HG03060 (cell line): ENCODE measurements around the gene MLIP.
"Not testable (repeated sequence)": the region's sequence is repeated elsewhere in the genome, so short reads cannot be mapped to it uniquely, and the experiment has no call there.

Experiments
- ATAC-seq: cut with Tn5 transposase; IDR thresholded peaks from one replicate; pipeline ENCODE4 v1.9.1; 2021; ENCODE audit warnings: low read depth, moderate number of reproducible peaks; ENCODE audit not compliant: unreplicated experiment

MLIP gene

DNA sequence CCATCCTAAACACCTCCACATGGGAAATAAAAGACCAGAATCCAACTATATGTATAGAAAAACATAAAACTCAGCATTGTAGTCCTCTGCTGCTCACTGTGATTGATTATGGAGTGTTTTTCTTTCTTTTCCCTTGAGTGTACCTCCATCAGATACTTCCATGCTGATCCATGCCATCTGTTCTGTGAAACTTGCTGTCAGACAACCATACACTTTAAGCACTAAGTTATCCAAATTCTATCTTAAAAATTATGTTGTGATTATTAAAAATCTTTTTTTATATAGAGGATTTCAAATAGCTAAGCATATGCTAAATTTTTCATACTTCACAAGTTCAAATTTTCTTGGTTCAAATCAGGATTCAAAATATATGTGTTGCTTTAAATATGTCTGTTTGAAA is 105.1 kb downstream of the MLIP start:
- no peak for ATAC-seq

DNA sequence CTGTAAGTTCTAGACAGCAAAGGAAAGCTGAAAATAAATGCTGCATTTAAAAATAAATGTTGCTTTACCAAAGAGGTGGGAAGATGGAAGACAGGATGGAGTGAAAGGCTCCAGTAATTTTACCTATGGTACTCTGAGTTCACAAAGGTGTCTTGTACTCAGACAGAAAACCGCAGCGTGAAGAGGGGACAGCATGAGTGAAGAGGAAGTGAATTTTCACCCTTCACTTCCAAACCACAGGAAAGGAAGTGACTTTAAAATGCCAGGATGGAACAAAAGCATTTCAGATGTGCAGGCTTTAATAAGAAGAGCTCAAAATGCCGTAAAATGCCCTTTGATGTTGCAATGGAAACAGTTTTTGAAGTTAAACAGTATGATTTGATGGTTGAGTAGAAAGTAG is 105.8 kb downstream of the MLIP start:
- no peak for ATAC-seq

DNA sequence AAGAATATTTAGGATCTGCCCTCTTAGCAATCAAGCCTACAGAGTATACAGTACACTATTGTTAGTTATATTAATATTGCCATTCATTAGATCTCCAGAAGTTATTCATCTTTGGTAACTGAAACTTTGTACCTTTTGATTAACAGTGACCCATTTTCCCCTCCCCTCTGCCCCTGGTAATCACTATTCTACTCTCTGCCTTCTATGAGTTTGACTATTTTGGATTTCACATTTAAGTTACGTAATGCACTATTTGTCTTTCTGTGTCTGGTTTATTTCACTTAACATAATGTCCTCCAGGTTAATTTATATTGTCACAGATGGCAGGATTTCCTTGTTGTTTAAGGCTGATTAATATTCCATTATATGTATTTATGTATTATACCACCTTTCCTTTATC is 111.0 kb downstream of the MLIP start:
- no peak for ATAC-seq

DNA sequence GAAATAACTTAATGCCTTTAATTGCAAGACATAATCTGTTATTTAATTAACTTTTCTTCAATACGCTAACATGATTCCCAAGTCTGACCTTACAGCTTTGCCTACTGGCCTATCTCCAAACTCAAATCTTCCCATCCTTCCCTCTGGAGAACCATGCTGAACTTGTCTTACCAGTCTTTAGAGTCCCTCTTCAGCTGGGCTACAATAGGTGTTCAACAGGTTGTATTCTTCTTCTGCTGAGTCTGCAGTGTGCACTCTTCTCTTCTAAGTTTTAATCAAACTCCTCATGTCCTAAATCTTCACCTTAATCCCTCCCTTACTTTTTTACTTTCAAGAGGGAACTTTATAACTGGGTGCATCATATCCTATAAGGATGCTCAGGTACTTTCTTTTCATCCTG is 121.5 kb downstream of the MLIP start:
- no peak for ATAC-seq

DNA sequence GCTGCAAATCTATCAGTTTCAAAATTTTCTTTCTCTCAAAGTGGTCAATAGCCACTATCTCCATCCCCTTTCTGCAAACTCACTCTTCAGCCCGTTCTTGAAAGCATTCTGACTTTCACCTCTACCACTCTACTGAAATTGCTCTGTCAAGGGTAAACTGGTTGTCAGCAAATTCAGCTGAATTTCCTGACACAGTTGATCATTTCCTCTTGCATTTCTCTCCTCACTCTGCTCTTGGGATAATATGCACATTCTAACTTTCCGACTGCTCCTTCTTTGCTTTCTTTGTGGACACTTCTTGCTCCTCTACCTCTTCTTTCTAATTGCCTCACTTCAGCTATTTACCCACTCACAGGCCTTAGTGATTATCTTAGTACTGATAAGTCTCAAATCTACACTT is 123.3 kb downstream of the MLIP start:
- no peak for ATAC-seq

DNA sequence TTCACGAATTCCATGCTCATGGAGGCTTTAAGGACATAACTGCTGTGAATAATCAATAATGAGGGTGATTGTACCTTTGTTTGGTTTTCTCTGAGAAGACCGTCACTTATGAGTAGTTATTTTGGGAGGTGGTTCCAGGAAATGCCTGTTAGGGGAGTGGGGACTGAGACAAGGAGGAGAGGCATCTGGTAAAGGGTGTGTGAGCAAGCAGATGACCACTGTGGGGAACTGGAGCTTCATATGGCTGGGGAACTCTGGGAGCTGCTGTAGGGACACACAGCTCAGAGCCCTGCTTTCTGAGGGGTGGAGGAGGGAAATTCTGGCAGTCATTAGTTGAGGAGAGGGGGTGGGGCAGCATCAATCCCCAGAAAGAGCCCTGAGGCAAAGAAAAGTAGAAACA is 125.7 kb downstream of the MLIP start:
- no peak for ATAC-seq

DNA sequence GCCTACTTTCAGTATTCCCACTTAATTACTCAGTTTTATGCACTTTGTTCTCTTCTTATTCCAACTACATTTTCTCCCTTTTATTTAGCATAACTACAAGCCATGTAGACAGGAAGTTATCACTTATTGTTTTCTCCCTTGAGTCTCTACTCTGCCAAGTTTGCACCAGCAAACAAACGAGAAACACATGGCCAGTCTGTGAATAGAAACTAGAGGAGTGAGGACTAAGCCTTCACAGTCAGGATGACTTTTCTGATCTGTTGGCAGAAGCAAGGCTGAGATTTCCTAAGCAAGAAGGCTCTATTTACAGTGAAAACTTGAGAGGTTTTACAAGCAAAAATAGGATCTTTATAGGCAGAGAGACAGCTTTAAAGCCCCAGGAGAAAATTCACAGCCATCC is 127.2 kb downstream of the MLIP start:
- ATAC-seq = no peak

DNA sequence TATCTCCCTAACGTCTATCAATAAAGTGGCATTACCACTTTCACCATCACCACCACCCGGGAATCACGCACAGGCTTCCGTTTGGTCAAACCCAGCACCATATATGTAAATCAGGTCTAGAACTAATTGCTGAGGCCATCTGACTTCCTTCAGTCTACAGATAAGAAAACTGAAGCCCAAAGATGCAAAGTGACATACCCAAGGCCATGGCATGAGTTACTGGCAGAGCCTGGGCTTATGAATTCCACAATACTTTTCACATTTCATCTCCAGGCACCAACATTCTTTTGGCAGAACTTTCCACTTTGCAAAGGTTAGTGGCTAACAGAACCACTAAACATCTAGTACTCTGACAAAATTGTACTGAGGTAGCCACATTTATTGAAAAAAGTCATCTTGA is 132.5 kb downstream of the MLIP start:
- no peak for ATAC-seq

DNA sequence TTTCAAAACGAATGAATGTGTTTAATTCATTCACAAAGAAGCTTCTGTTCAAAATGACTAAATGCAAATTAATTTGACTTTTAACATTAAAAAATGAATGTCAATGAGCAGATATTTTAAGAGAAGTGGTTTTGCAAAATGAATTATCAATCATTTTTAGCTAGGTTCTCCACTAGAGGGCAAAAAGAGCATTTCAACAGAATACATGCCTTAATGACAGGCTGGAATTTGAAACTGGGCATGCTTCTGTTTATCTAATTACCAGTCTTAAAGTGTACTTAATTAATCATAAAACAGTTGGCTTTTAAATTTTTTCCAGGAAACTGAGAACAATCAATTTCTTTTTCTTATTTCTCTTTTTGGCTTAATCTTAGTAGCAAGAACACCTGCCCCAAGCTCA is 133.2 kb downstream of the MLIP start:
- no peak for ATAC-seq

DNA sequence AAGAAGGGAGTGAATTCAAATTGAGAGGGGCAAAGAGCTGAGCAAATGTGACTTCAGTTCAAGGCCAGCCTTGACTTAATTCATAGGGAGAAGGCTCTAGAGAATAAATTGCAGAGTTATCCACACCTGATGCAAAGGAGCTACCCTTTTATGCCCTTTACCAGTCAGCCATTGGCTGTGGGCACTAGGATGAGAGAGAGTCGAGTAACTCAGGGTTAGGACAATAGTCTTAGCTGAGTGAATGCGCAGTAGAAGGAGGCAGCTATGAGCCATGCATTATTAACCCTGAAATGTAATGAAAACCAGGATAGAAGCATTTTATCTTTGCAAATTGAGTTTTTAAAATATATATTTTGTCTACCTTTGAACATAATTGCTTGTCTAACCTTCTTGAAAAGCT is 134.0 kb downstream of the MLIP start:
- no peak for ATAC-seq

DNA sequence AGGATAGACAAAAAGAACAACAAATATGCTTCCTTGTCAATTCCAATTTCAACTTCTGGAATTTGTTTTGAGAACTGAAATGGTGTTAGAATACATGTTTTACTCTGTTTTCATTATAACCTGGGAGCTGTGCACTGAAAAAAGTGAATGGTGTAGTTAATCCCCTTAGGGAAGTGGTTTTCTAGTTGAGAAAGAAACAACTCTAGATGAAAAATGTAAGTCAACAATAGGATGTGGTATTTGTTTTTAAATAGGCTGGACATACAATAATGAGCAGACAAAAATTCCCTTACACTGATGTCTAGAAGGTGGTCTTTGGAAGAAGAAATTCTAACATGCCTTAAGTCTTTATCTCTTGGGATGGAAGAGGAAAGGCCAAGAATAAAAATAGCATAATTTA is 137.1 kb downstream of the MLIP start:
- no peak for ATAC-seq

DNA sequence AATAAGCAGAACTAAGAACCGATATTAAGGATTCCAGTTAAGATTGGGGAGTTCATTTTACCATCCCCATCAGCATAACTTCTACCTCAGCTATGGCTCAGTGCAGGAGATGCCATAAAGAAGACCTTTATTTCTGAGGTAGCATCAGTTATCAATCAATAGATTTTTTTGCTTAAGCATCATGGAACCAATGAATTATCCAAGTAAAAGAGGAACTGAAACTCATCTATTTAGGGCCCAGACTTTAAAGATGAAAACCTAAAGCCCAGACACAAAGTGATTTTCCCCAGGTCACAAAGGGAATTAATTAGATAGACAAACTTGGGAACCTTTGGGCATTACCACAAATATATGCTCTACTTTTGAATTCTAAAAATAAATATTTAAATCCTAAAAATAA is 137.8 kb downstream of the MLIP start:
- peak; percentile 46 for ATAC-seq

DNA sequence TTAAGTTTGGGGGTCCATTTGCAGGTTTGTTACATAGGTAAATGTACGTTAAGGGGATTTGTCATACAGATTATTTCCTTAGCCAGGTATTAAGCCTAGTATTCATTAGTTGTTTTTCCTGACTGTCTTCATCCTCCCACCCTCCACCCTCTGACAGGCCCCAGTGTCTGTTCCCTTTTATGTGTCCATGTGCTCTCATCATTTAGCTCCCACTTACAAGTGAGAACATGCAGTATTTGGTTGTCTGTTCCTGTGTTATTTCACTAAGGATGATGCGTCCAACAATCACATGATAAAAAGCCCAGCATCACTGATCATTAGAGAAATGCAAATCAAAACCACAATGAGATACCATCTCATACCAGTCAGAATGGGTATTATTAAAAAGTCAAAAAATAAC is 138.6 kb downstream of the MLIP start:
- not testable (repeated sequence) for ATAC-seq

DNA sequence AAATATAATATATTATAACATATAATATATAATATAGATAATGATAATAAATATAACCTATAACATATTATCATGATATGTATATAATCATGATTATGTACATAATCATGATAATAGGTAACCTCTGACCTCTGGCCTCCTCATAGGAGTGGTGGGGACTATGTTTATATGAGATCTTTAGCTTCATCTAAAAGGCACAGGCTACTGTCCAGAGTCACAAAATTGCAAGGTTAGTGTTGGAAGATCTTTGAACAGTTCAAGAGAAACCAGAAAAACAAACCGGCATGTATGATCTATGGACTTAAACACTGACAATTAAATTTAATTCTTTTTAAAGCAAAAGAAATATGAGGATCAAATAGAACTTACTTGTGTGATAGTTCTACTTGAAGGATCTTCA is 141.3 kb downstream of the MLIP start:
- ATAC-seq = no peak

DNA sequence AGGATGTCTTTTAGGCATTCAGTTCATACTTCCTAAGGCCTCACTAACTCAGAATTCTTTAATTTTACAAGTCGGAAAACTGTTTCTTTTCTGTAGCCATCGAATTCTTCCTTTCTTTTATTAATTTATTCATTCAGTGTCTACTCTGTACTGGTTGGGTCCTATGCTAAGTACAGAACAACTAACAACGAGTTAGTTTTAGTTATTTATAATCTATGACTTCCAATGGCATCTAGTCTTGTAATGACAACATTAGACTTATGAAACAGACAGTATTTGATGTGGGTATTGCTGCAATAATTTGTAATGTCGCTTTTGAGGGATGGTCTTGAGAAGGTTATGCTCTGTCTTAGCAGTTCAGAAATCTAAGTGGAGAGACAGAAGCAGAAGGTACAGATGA is 141.7 kb downstream of the MLIP start:
- ATAC-seq = no peak

DNA sequence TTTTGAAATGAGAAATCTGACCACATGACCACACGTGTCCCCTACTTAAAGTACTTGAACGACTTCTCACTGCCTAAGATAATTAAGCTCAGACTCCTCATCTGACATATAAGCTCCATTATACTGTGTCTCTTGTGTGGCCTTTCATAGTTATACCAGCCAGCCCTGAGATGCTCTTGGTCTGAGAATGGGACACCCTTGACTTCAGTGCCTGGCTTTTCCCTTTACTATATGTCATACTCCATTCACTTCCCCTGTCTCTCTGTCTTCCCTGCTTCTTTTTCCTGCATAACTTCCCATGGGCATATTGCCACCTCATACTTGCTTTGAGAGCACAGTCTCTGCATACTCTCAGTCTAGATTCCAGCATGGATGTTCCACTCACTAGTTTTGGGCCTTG is 143.6 kb downstream of the MLIP start:
- no peak for ATAC-seq

DNA sequence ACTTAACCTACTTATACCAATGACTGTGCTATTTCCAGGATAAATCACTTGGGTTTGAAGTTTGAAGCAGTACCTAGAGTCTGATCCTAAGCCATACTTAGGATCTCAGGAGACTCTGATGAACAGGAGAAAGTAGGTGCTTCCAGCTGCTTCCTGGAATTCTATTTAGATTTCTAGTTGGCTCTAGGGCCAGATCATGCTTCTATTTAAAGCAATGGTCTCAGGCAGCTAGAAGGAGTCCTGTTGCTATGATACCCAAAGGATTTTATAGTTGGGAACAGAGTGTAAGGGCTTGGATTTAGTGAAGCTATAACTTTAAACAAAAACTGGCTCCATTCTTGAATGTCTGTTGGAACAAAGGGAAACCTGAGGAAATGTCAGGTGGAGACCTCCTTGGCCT is 144.6 kb downstream of the MLIP start:
- no peak for ATAC-seq

DNA sequence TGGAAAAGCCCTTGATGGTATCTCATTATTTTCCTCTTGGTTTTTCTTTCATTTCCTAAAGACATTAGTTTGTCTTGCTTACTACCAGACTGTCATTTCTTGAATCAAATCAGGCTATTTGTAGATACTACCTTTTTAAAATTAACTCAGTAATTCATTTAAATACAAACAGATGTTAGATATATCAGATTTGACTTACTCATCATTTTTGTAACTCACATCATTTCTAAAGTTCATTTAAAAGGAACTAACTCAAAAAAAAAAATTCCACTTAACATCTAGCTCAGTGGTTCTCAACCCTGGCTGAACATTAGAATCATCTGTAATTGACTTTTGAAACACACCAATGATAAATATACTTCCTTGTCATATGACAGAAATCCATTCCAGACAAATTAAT is 148.8 kb downstream of the MLIP start:
- no peak for ATAC-seq

DNA sequence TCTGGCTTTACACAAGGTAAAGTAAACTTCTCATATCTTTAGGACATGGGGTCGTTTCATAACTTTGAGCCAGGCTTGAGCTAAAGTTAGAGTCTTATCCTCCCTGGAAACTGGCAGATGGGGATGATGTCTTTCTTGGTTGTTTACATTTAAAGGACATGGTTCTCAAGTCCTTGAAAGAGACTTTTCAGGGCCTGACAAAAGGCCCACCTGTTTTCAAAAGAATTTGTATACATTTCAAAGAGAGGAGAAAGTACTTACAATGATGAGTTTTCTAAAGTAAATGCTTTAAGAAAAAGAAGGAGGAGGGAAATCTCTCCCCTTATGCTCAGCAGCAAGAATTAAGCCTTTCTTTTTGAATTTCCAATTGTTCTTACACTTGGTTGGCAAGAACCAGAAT is 151.3 kb downstream of the MLIP start:
- no peak for ATAC-seq

DNA sequence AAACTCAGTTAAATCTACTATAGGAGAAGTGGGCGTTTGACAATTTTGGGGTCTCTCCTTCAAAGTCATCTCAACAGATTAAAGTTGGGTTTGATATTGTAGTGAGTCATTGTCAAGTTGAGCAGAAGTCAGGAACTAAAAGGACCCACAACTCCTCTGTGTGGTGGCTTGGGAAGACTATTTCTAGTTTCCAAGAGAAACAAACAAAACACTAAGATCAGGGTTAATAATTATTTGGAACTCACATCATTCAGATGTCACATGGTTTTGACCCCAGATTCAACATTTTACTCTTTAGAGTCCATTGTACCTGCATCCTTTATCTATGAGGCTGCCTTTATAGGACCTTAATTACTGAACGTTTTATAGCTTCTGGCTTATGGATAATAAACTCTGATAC is 151.7 kb downstream of the MLIP start:
- ATAC-seq = no peak

DNA sequence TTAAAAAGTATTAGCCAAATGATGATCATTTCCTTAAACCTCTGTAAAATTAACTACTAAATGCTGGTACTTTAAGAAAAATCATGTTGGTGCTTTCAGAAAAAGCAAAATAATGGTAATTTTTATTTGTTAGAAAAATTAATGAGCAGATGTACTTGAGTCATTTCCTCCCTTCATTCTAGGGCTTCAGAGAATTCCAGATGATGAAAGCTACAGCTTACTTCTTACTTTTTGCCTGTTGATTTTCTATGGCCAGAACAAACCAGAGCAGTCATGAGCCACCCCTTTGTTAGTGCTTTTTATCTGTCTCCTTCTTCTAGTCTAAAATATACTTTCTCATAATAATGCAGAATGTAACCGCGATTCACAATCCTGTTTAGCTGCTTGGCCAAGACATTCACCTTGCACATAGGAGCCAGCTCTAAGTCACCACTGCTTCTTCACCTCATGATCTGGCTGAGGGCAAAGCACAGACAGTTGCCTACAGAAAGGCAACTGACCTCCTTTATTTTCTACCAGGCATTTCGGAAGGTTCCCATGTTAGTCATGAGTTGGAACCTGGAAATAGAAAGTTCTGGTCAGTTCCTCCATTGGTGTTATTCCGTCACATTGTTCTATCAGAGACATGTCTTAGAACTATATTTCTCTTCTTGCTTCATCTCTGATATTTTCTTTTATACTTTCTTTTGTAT is 153.5 kb downstream of the MLIP start:
- no peak for ATAC-seq

DNA sequence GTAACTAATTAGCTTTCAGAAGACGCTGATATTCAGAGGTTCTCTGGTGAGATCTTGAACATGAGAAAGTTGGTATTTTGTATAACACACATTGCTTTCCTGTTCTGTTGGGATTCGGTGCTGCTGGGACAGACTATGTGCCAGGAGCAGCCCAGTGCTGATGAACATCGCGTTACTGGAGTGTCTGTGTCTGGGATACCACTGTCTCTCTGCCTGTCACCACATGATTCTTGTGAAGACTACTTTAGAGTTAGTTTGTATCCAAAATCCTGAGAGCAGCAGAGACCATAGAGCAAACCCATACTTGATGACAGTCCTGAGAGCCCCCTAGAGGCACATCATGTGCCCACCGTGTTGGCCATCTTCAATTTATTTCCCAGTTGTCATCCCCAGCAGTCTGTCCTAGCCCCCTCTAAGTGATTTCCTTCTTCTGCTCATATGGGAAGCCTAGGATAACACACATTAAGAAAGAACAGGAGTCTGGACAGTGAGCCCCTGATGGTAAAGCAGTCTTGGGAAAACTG is 155.2 kb downstream of the MLIP start:
- ATAC-seq = no peak

DNA sequence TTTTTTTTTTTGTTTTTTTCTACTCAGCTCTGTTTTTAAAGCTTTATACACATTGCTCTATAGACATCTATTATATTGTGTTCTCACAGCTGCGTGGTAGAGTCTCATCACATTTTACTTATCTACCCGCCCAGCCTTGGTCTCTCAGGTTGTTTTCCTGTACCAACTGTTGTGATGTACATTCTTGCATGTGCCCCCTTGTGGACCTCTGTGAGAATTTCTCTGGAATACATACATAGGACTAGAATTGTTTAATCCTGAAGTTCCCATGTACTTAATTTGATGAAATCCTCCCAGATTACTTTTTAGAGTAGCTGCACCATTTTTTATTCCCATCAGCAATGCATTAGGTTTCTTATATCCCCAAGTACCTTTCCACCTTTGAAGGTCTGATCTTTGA is 156.6 kb downstream of the MLIP start:
- no peak for ATAC-seq
